Measurements from ENCODE around the gene LELP1.
A peak's percentile ranks its signal among the peaks of the same experiment; 100 is the strongest.
"Not testable (repeated sequence)": the region's sequence is repeated elsewhere in the genome, so short reads cannot be mapped to it uniquely, and the experiment has no call there.

The LELP1 gene

DNA sequence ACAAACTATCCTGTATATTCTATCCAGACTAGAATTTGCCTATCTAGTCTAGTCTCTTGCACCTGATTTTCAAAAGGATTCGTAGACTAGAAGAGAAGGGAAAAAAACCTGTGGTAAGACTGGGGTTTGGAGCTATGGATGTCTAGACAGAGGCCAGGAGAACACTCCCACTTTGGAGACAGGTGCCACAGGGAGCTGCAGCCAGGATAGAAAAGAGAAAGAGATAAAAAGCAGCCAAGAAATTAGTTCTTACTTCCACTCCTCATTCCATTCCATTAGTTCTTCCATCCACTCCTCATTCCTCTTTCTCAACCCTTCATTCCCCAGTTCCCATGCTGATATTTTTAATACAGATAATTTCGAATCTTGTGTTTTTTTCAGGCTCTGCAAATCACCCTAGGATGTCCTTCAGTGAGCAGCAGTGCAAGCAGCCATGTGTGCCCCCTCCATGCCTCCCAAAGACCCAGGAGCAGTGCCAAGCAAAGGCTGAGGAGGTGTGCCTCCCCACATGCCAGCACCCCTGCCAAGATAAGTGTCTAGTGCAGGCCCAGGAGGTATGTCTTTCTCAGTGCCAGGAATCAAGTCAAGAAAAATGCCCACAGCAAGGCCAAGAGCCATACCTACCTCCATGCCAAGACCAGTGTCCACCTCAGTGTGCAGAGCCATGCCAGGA, 14.7 kb downstream of the LELP1 start:
- Mint-ChIP-seq H3K4me1 (no peaks in the 10 kb centered on the region), H3K27ac (no peak overlapping the region), H3K9me3 (no peaks in the 10 kb centered on the region), H3K4me3 (no peak overlapping the region), H3K27me3 (peaks cover 3% of the 10 kb centered on the region)
- DNase-seq (no peak), ATAC-seq (no peak)

DNA sequence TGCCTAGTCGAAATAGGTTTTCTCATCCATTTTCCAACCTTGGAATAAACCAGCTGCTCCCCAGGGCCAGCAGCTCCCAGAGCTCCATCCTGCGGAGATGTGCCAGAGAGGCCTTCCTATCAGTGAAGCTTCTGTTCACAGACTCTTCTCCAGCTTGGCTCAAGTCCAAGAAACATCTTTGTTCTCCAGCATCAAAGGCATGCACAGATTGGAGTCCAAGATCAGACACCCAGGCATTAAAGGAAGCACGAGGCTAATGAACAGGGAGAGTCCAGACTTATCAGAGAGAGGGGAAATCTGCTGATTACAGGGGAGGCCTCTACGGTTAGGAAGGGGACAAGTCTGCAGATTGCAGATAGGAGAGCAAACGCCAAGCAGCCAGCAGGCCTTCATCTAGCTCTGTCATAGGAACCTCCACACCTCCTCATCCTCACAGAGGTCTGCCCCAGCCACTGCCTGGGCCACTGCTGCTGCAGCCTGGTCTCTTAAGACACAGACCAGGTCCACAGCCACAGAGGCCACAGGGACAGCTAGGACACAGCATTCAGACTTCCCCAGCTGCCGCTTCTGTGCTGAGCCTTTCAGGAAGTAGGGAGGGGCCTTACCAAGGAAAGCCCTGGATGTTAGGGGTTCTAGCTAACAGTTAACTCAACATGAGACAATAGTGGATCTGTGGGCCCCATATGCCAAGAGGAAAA, 17.5 kb downstream of the LELP1 start:
- no peaks in the 10 kb centered on the region for H3K27me3 Mint-ChIP-seq
- ATAC-seq (no peak), DNase-seq (no peak)
- H3K4me3 Mint-ChIP-seq, result no peak overlapping the region
- H3K4me1 Mint-ChIP-seq, result no peaks in the 10 kb centered on the region
- no peaks in the 10 kb centered on the region for H3K9me3 Mint-ChIP-seq
- no peak overlapping the region for H3K27ac Mint-ChIP-seq

DNA sequence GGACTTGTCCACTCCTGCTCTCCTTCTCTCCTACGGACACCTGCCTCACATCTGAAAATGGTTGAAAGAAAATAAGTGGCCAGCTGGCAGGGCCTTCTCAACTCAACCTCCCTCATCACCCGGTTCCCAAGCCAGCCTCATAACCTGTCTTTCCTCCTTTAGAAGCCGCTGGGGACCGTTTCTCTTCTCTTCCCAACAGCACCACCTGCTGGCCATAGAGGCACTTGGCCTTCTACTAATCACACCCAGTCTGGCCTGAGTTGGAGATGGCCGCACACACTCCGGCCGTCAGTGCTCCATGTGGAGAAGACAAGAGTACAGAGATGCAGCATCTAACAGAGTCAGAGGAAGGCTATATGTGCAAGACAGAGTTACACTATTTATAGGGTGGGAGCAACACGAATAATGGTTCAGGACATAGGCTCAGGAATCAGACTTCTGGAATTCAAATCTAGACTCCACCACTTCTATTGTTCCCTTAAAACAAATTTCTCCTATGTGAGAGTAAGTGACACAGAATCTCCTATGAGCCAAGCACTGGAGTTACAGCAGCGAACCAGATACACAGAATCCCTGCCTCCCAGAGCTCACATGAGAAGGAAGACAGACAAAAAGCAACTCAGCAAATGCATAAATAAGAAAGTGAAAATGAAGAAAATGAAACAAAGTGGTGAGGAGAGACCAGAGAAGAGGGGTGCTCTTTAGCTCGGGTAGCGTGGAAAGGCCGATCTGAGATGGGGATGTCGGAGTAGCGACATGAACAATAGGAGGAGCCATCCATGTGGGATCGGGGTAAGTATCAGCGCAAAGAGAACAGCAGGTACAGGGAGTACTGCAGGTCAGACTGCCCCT, 20.0 kb downstream of the LELP1 start:
- not testable (repeated sequence) for H3K4me3 Mint-ChIP-seq, H3K27ac Mint-ChIP-seq, H3K9me3 Mint-ChIP-seq, H3K27me3 Mint-ChIP-seq, H3K4me1 Mint-ChIP-seq
- ATAC-seq, result peak; percentile 83
- peak; percentile 50 to 59 for DNase-seq

DNA sequence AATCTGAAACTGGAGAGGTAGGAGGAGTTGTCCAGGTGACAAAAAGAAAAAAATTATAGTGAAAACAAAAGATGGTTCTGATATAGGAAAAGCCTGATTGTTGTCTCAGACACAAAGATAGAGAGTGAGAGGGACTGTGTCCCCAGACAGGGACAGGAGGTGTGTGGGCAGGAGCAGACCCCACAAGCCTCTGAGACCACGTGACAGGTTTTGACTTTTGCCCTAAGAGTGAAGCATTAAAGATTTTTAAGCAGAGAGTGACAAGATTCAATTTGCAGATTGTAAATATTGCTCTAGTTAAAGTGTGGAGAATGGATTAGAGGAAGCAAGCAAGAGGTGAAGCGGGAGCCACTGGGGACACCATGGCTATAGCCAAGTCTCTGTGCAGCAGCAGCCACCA, 24.6 kb downstream of the LELP1 start:
- Mint-ChIP-seq H3K4me1 (no peaks in the 10 kb centered on the region), H3K27me3 (no peaks in the 10 kb centered on the region), H3K4me3 (no peak overlapping the region), H3K9me3 (no peaks in the 10 kb centered on the region), H3K27ac (no peak overlapping the region)
- ATAC-seq (no peak), DNase-seq (no peak)

DNA sequence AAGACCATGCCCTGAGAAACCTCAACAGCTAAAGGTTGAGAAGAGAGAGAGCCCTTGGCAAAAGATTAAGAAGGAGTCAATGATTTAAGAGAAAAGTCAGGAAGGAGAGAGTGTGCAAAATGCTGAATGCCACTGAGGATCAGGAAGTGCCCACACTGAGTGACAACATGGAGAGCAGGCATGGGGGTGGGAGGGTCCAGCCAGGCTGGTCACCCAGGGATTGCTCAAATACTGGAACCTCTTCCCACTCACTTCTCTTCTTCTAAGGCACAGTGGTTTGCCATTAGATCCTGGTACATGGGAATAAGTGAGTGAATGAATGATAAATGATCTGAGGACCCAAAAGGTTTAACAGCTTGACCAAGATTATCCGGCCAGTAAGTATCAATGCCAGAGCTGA, 25.3 kb downstream of the LELP1 start:
- Mint-ChIP-seq H3K27ac (no peak overlapping the region), H3K27me3 (no peaks in the 10 kb centered on the region), H3K4me1 (no peaks in the 10 kb centered on the region), H3K4me3 (no peak overlapping the region), H3K9me3 (no peaks in the 10 kb centered on the region)
- ATAC-seq (no peak), DNase-seq (no peak)

GRCh38 chr1:153229076-153229829, 26.0 kb downstream of the LELP1 start:
- ATAC-seq (peak; percentile 46), DNase-seq (peak; percentile 23 to 34)
- H3K27me3 Mint-ChIP-seq, H3K9me3 Mint-ChIP-seq, H3K27ac Mint-ChIP-seq, H3K4me3 Mint-ChIP-seq, H3K4me1 Mint-ChIP-seq: not testable (repeated sequence)

GRCh38 chr1:153231363-153231762, 28.1 kb downstream of the LELP1 start:
- Mint-ChIP-seq H3K27me3 (peaks cover 5% of the 10 kb centered on the region), H3K4me1 (no peaks in the 10 kb centered on the region), H3K9me3 (no peaks in the 10 kb centered on the region), H3K27ac (peak overlapping the region in 1 of 2 donors; percentile 1), H3K4me3 (no peak overlapping the region)
- DNase-seq (no peak), ATAC-seq (no peak)

DNA sequence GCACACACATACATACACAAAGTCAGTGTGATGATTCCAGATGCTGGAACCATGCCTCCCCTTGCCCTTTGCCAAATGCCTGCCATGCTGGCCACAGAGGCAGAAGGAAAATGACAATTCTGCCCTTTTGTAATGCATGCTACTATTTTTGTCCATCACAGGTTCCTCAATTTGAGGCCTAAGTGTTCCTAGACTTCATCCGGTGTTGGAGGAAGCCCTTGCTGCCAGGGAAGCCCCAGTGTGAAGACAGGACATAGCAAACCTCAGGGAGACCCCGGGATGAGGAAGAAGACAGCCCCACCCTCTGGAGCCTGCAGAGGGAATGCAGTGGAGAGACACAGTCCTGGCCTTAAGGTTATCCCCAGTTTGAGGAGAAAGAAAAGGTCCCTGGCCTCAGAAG, 28.6 kb downstream of the LELP1 start:
- H3K27me3 Mint-ChIP-seq, result peaks cover 5% of the 10 kb centered on the region
- no peaks in the 10 kb centered on the region for H3K9me3 Mint-ChIP-seq
- DNase-seq (no peak), ATAC-seq (no peak)
- no peak overlapping the region for H3K27ac Mint-ChIP-seq
- H3K4me3 Mint-ChIP-seq, result no peak overlapping the region
- H3K4me1 Mint-ChIP-seq, result no peaks in the 10 kb centered on the region

GRCh38 chr1:153232553-153232952, 29.3 kb downstream of the LELP1 start:
- H3K27me3 Mint-ChIP-seq, result peaks cover 5% of the 10 kb centered on the region
- ATAC-seq, result no peak
- peak overlapping the region in 1 of 2 donors; percentile 64 for H3K27ac Mint-ChIP-seq
- no peak for DNase-seq
- H3K4me1 Mint-ChIP-seq, result no peaks in the 10 kb centered on the region
- H3K4me3 Mint-ChIP-seq, result no peak overlapping the region
- no peaks in the 10 kb centered on the region for H3K9me3 Mint-ChIP-seq

GRCh38 chr1:153233448-153233847, 30.2 kb downstream of the LELP1 start:
- ATAC-seq (no peak), DNase-seq (no peak)
- Mint-ChIP-seq H3K9me3 (no peaks in the 10 kb centered on the region), H3K27me3 (peaks cover 5% of the 10 kb centered on the region), H3K4me1 (no peaks in the 10 kb centered on the region), H3K4me3 (no peak overlapping the region), H3K27ac (no peak overlapping the region)

DNA sequence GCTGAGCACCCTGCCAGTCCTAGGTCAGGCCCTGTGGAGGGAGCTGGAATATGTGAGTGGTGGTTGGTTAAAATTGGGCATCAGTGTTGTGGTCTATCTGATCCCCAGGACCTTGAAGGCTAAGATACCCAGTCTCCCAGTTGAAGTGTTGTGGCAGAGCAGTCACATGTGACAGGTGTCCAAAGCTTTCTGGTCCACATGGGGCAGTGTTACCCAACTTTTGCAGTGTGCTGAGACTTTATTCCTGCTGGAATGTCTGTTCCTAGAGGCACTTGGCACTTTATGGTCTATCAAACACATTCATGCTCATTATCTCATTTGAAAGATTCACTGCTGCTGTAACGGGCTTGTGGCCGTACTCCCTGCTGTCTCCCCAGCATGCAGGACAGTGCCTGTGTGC, 35.3 kb downstream of the LELP1 start:
- H3K27ac Mint-ChIP-seq, result no peak overlapping the region
- DNase-seq (no peak), ATAC-seq (no peak)
- H3K27me3 Mint-ChIP-seq, result peaks cover 13% of the 10 kb centered on the region
- H3K9me3 Mint-ChIP-seq, result no peaks in the 10 kb centered on the region
- H3K4me3 Mint-ChIP-seq, result no peak overlapping the region
- no peaks in the 10 kb centered on the region for H3K4me1 Mint-ChIP-seq

GRCh38 chr1:153242160-153242559, 38.9 kb downstream of the LELP1 start:
- H3K27ac Mint-ChIP-seq, result no peak overlapping the region
- DNase-seq (no peak), ATAC-seq (no peak)
- no peaks in the 10 kb centered on the region for H3K4me1 Mint-ChIP-seq
- H3K9me3 Mint-ChIP-seq, result peaks cover 11 to 13% of the 10 kb centered on the region in 2 donors
- H3K27me3 Mint-ChIP-seq, result peaks cover 8% of the 10 kb centered on the region
- no peak overlapping the region for H3K4me3 Mint-ChIP-seq

- H3K27me3 Mint-ChIP-seq, result peaks cover 18% of the 10 kb centered on the region
- ATAC-seq, result no peak
Measured at GRCh38 chr1:153245466-153245865, 42.2 kb downstream of the LELP1 start.

GRCh38 chr1:153246018-153246417, 42.8 kb downstream of the LELP1 start:
- Mint-ChIP-seq H3K27me3 (peaks cover 20% of the 10 kb centered on the region), H3K27ac (no peak overlapping the region), H3K4me1 (no peaks in the 10 kb centered on the region), H3K4me3 (no peak overlapping the region), H3K9me3 (peaks cover 11 to 13% of the 10 kb centered on the region in 2 donors)
- no peak for DNase-seq
- ATAC-seq, result no peak

More at GRCh38 chr1:153245466-153245865, 42.2 kb downstream of the LELP1 start:
- peaks cover 11 to 13% of the 10 kb centered on the region in 2 donors for H3K9me3 Mint-ChIP-seq
- H3K4me1 Mint-ChIP-seq, result no peaks in the 10 kb centered on the region
- H3K27ac Mint-ChIP-seq, result no peak overlapping the region
- DNase-seq, result no peak
- no peak overlapping the region for H3K4me3 Mint-ChIP-seq

GRCh38 chr1:153246825-153247224, 43.6 kb downstream of the LELP1 start:
- ATAC-seq, result no peak
- peaks cover 26% of the 10 kb centered on the region for H3K27me3 Mint-ChIP-seq
- no peaks in the 10 kb centered on the region for H3K4me1 Mint-ChIP-seq
- DNase-seq, result no peak
- H3K9me3 Mint-ChIP-seq, result peaks cover 11 to 13% of the 10 kb centered on the region in 2 donors
- no peak overlapping the region for H3K4me3 Mint-ChIP-seq
- no peak overlapping the region for H3K27ac Mint-ChIP-seq
